ENCODE data around the gene CADM1.

- TF ChIP-seq POLR2A (IDR thresholded peaks at IDR 0.05; ENCODE audit: low read length) (no peak), GATA1 (IDR thresholded peaks at IDR 0.05; ENCODE audit: low read depth, low read length) (no peak)
Observed at GRCh38 chr11:115462004-115462541, 42.1 kb downstream of the CADM1 start.
